GM19468 (cell line): ENCODE results near the gene SMG6.
"Not testable (repeated sequence)": the region's sequence is repeated elsewhere in the genome, so short reads cannot be mapped to it uniquely, and the experiment has no call there.

ENCODE experiments used
- ATAC-seq: cut with Tn5 transposase; IDR thresholded peaks from one replicate; pipeline ENCODE4 v1.9.1; 2021; ENCODE audit warnings: mild to moderate bottlenecking, moderate library complexity, moderate number of reproducible peaks; ENCODE audit not compliant: unreplicated experiment; ENCODE audit errors: extremely low read depth

The SMG6 gene

DNA sequence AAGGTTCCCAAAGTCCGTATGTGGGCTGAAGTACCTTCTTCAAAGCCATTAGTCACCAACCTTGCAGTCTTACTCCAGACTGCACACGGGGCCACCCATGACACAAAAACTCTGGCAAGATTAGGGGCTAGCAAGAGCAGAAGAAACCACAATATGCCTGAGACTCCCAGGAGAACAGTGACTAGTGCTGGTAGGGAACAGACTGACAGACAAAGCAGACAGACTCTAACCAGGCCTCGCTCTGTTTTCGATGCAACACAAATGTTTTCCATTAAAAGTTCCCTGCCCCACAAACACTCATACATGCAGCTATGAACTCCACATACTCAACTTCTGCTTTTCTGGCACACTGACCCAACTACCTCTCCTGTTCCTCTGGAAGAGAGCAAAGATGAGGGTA is 146.5 kb downstream of the SMG6 start:
- no peak for ATAC-seq

DNA sequence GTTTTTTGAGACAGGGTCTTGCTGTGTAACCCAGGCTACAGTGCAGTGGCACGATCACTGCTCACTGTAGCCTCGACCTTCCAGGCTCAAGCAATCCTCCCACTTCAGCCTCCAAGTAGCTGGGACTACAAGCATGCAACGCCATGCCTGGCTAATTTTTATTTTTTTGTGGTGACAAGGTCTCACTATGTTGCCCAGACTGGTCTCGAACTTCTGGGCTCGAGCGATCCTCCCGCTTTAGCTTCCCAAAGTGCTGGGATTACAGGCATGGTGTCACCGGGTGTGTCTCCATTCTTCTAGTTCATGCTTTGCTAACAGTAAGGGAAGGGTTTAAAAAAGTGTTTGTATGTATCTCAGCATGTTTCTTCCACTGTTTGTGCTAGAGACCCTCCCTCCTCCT is 146.9 kb downstream of the SMG6 start:
- ATAC-seq: no peak

DNA sequence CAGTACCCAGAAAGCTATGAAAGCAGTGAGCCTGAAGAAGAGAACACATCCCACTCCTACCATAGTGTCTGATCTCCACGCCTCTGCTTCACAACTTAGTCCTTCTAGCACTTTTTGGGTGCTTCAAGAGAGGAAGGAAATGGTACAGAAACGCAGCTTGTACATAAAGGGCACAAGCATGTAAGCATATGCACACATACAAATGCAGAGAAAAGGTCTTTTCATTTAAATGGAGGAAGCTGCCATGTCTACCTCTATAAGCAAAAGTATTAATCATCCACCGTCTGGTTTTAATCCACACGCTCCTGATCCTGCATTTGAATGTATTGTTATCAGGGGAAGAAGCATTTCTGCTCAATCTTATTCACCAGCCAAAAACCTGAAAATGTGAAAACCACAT is 148.0 kb downstream of the SMG6 start:
- ATAC-seq: no peak

DNA sequence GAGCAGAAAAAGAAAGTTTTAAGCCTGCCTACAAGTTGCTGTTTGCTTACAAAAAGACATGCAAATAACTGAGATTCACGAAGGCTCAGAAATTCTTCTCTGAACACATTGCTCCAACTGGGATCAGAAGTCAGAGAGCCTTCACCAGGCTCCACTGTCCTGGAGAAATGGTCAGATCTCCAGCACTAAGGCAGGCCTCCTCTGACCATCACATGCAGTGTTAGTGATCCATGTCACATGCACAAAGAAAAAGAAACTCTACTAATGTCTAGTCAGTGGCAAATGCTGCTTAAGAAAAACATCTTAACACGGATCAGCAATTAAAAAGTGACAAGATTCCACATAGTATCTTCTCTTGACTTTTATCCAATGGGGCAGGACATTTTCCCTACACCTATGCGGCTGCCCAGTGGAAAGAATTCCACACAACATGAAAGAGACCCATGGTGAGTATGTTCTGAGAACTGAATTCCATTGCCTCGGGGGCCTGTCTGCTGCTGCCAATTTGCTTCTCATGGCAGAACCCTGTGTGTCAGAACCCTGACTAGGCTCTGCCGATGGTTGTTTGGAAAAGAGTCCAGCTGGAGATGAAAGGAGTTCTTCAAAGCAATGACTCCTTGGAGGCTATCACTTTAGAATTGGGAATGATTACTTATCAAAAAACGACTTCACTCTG is 152.1 kb downstream of the SMG6 start:
- no peak for ATAC-seq

DNA sequence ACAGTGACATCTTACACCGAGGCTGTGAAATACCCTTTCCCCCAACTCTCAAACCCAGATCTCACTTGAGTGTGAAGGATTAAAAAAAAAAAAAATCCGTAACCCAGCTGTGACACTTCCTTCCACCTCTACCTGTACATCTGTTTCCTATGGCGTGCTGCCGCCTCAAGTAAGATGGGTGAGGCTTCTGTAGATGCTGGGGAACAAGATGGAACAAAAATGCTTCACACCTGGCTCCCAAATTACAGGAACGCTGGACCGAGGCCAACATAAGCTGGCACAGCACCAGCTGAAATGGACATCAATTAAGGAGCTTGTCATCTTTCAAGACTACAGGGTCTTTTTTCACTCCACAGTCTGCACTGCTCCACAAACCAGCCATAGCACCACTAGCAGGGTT is 152.8 kb downstream of the SMG6 start:
- no peak for ATAC-seq

DNA sequence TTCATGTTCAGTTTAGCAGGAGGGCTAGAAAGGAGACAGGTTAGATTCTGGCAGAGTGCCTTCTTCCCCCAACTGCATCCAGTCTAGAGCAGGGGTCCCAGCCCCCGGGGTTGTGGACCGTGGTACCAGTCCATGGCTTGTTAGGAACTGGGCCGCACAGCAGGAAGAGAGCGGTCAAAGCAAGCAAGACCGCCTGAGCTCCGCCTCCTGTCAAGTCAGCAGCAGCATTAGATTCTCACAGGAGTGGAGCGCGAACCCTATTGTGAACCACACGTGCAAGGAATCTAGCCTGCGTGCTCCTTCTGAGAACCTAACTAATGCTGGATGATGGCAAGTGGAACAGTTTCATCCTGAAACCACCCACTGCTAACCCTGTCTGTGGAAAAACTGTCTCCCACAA is 153.7 kb downstream of the SMG6 start:
- ATAC-seq: no peak

DNA sequence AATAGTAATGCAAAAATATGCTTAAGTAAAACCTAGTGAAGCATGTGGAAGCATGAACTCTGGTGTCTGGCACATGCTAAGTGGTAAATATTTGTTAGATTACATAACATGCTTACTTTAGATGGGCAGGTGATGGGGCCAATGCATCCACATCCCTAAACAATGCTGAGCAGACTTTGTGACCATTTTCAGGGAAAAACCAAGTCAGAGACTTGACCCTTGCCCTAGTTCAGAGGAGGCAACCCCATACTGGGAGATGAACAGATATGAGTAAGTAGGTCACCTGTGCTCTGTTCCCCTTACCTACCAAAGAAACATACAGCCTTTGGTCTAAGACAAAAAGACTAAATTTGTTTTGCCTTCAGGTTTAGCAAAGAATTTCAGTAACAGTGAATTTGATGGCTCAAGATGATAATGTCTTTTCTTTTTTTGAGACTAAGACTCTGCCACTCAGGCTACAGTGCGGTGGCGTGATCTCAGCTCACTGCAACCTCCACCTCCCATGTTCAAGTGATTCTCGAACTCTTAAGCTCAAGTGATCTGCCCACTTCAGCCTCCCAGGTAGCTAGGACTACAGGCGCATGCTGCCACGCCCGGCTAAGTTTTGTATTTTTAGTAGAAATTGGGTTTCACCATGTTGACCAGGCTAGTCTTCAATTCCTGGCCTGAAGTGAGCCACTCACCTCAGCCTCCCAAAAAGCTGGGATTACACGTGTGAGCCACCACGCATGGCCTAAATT is 157.3 kb downstream of the SMG6 start:
- ATAC-seq: no peak

DNA sequence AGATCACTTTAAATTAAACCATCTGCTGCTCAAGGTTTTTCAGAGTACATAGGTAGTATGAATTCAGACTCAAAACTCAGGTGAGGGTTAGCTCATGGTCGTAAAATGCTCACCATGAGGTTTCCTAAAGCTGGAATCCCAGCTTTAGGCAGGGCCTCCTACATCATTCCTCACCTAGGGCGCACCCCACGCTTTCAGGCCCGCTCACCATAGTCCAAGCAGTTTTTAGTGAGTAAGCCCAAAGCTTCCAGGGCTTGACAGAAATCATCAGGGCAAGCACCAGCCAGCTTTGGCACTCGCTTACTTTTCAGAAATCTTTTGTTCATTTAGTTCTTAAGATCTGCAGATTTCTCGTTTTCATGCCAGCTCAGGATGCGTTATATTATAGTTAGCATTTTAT is 158.9 kb downstream of the SMG6 start:
- no peak for ATAC-seq

DNA sequence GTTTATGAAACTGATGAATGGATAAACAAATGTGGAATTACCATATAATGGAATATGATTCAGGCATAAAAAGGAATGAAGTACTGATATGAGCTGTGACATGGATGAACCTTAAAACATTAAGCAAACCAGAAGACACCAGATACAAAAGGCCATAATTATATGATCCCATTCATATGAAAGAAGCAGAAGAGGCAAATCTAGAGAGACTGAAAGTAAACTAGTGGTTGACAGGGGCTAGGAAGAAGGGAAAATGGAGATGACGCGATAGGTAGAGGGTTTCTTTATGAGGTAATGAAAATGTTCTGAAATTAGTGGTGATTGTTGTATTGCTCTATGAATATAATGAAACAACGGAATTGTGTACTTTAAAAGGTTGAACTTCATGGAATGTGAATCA is 160.3 kb downstream of the SMG6 start:
- ATAC-seq: no peak

DNA sequence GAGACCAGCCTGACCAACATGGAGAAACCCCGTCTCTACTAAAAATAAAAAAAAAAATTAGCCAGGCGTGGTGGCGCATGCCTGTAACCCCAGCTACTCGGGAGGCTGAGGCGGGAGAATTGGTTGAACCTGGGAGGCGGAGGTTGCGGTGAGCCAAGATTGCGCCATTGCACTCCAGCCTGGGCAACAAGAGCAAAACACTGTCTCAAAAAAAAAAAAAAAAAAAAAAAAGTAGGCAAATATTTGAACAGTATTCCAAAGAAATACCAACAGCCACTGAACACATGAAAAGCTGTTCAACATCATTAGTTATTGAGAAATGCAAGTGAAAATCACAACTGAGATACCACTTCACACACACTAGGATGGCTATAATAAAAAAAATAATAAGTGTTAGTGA is 160.9 kb downstream of the SMG6 start:
- ATAC-seq: not testable (repeated sequence)

DNA sequence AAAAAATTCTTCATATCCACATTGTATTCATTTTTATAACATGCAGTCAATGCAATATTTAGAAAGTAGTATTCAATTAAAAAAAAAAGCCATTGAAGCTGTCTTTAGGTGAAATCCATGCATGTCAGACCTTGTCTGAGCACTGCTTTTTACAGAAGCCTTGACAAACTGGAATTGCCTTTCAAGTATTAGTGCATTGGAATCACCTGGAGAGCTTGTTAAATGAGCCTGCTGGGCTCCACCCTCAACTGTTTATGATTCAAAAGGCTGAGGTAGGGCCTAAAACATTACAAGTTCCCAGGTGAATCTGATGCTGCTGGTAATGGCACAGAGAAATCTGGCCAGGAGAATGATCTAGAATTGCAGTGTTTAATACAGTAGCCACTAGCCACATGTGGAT is 162.9 kb downstream of the SMG6 start:
- ATAC-seq: no peak

DNA sequence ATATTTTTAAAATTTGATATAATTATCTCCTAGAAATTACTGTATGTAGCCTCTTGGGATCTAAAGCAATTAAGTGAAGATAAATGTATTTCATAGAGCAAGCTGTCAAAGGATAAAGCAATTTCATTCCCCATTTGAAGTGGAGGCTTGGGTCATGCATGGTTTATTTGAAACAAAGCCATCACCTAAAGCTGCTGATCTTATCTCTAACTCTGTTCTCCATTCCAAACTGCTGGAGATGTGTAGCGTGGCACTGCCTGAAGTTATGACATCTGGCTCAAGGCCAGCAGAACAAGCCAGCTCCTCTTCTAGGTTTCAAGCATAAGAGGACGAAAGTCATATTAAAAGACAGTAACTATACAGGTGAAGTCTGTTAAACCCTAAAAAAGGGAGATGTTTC is 164.8 kb downstream of the SMG6 start:
- ATAC-seq: no peak

DNA sequence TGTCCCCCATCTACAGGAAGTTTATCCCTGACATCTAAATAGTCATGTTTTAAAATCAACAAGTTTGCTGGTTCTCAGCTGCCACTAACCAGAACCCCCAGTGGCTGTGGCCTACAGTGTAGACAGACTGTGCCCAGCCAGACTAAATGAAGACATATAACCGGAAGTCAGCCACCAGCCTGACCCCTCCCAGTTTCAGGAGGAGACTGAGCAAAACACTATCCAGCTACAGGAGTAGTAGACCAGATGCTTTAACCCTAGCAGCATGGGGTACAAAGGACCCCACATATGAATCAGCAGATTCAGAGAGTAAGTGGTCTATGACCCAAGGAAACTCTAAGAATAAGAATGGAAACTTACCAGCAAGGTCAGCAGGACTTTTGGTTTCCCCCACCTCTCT is 165.3 kb downstream of the SMG6 start:
- no peak for ATAC-seq

DNA sequence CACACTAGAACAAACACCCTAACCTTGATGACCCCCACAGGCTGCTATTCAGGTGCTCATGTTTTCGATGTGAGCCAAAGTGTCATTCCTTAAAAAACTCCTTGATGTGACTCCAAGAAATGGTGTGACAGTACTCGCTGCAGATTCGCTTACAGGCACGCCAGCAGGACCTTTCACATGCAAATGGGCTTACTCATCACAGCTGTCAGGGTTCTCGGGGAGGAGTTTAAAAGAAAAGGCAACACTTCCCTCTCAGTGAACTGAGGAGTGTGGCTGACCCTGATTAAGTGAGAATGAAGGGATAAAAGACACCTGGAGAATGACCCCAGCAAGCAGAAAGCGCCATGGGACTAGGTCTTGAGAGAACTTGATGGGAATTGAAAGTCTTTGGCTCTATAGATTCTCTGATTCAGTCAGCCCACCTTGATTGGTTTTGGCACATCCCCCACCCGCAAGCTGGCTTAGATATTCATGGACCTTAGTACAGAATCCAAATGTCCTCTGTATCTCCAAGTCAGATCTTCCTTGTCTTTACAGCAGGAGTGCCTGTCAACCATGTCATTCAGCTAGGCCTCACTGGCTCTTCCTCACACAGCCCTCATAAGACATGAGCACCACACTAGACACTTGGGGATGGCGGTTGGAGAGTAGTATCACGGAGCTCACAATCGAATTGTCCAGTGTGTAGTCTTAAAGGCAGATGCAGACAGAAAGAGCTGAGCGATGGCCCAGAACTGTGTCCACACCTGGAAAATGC is 166.1 kb downstream of the SMG6 start:
- ATAC-seq: no peak

DNA sequence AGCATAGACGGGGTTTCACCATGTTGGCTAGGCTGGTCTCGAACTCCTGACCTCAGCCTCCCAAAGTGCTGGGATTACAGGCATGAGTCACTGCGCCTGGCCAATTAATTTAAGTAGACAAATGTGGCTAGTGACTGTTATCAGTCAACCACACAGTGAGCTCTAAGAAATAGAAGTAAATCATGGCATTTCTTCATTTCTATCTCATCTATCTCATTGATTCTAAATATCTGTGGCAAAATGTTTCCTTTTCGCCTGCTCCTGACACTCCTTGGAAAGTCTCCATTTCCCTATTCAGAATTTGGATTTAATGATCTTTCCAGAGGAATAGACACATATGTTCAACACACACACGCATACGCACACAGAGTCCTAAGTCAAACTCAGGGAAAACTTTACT is 167.3 kb downstream of the SMG6 start:
- no peak for ATAC-seq

DNA sequence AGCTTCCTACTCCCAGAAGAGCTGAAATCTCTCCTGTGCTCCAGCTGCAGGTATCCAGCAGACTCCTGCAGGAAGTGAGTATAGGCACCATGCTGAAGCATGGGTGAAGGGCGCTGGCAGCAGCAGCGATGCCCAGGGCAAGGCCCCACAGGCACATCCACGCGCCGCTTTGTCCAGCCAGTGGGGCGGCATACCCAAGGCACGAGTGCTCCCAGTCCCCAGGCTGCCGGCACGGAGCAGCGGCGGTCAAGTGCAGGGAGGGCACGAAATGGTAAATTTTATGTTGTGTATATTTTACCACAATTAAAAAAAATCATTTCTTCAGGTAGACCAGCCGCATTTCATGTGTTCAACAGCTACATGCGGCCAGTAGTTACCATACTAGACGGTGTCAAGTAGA is 175.6 kb downstream of the SMG6 start:
- no peak for ATAC-seq

DNA sequence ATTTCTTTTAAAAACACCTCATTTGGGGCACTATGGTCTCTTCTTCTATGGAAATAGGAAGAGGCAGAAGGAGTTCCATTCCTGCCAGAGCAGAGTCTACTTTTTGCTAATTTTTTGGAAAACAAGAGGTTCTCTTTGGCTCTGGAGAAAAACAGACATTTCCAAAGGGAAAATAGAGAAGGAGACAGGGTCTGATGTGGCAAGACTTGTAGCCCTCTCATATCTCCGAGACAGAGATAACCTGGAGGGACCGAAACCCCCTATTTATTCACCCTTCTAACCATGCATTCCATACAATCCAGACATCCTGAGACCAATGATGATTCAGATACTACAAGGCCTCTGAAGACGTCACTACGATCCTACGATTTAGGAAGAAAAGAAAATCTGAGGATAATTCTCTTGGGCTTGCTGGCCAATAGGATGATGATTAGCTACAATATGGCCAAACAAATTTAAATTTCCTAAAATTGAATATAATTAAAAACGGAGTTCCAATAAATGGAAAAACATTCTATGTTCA is 178.5 kb downstream of the SMG6 start:
- ATAC-seq: no peak

DNA sequence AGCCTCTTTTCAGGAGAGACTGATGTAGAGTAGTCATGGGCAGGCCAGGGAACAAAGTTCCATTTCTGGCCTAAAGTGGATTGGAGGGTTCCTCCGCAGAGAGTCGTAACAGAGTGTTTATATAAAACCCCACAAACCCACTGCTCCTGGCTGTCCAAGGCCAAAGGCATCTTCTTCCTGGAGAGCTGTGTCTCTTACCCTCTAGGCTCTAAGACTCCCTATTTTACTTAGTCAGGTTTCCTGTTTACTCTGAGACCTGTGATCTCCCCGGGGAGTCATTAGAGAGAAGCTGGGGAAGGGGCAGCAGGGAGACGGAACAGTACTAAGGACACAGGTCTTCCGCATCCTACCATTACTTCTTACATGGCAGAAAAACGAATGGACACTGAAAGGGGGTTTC is 179.2 kb downstream of the SMG6 start:
- ATAC-seq: no peak

DNA sequence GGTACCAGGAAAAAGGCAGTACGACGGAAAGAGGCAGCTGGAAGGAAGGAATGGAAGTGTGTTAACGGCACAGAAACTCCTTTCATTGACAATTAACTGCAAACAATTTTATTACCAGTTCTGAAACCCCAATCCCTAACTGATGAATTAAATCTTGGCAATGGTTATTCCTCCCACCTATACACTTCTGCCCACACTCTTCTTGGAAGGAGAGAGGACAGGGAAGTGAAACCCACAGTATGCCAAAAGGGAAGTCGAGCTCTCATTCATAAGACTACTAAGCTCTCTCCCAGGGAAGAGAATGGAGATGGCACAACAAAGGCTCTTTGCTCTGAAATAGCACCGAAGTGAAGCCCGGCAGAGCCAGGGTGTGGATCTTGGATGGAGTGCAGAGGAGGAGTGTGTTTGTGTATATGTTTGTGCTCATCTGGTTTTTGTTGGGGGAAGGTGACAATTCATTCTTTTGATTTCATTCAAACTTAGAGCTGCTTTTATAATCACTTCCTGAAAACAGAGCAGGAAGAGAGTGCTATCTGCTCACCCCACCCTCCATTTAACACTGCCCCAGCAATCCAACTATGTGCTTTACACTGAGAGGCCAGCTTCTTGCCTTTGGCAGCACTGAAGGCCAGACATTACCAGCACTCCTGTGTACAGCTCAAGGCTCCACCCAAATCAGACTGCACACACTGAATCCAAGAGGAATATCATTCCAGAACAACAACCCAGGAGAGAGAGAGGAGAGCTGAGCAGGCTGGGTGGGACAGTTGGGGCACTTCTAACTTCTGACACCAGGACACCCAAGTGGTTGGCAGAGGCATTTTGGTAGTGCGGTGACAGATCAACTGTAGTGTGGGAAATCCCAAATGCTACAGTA is 180.0 kb downstream of the SMG6 start:
- no peak for ATAC-seq

DNA sequence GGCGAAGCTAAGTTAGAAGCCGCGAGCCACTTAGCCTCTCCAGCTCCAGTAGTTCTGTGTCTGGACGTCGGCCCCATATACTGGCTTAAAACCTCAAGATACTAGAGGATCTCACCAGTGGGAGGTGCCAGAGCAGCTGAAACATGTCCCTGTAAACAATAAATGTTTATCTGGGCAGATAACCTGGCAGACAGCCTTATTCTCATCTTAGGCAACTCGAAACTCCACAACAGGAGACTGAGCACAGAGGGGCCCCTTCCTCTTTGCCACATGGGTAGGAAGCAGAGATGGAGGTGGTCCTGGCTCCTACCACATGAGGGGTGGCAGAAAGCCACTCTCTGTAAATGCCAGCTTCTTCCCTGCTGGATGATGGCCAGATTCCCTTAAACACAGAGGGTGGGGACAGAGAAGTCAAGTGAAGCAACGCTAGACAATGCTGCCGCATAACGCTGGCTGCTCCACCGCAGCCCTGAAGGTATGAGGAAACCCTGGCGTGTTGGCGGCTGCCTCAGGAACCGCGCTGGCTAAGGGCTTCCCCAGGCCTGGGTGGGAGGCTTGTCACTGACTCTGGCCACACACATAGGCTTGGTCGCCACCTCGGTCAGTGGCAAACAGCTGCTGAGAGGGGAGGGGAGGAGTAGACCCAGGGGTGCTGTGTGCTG is 180.8 kb downstream of the SMG6 start:
- ATAC-seq: no peak
